ENCODE measurements around the gene ATP9B.

GRCh38 chr18:79299272-79299671, 230.1 kb downstream of the ATP9B start:
- TF ChIP-seq REST (IDR thresholded peaks at IDR 0.05; ENCODE audit: insufficient read depth in 1 of 2, low read depth in 2 of 2, low read length in 2 of 2) = no peak
- TF ChIP-seq POLR2AphosphoS5 (IDR thresholded peaks at IDR 0.05; ENCODE audit: low read depth, low read length) = no peak
- no peak for TF ChIP-seq SIN3A (IDR thresholded peaks at IDR 0.05; ENCODE audit: borderline replicate concordance, insufficient read depth, low read length)
- no peak for TF ChIP-seq TAF1 (IDR thresholded peaks at IDR 0.05; ENCODE audit: borderline replicate concordance, insufficient read depth, low read length)
